Astrocyte (in vitro differentiated cells and primary cell): Measurements from ENCODE around the gene RGS10. TPM values are rescaled to one million over a fixed set of nuclear protein-coding genes. Genes with fewer than 3 reads are reported as not detected.
A peak's percentile ranks its signal among the peaks of the same experiment; 100 is the strongest.

Experiments used
- DNase-seq: peaks from one replicate; pipeline ENCODE4 v3.0.0-alpha.2; 2010; ENCODE audit warnings: low read depth
- FAIRE-seq: peaks from 2 replicates; lab custom pipeline; 2011; peaks lifted over from hg19 to GRCh38; lab: Jason Lieb, UNC
- H2AFZ ChIP-seq: 2 replicates; pipeline ENCODE4 v1.6.0; 2012; ENCODE audit warnings: low read depth, low read length, inconsistent platforms
- H3K27ac ChIP-seq: 2 replicates; pipeline ENCODE4 v1.5.1; 2011; ENCODE audit warnings: low read depth, low read length, inconsistent platforms
- H3K27me3 ChIP-seq: 2 replicates; pipeline ENCODE4 v1.6.0; 2011; ENCODE audit warnings: low read length, inconsistent platforms; ENCODE audit not compliant: insufficient read depth
- H3K36me3 ChIP-seq: 2 replicates; pipeline ENCODE4 v1.5.1; 2011; ENCODE audit warnings: low read length, inconsistent platforms; ENCODE audit not compliant: insufficient read depth
- H3K4me1 ChIP-seq: 2 replicates; pipeline ENCODE4 v1.5.1; 2011; ENCODE audit warnings: low read length, inconsistent platforms; ENCODE audit not compliant: insufficient read depth
- H3K4me2 ChIP-seq: 2 replicates; pipeline ENCODE4 v1.6.0; 2012; ENCODE audit warnings: low read length, inconsistent platforms
- H3K4me3 ChIP-seq: 2 replicates; pipeline ENCODE4 v1.5.1; 2011; ENCODE audit warnings: low read depth, mild to moderate bottlenecking, low read length, inconsistent platforms; ENCODE audit not compliant: insufficient read depth
- H3K79me2 ChIP-seq: 2 replicates; pipeline ENCODE4 v1.6.0; 2012; ENCODE audit warnings: mild to moderate bottlenecking, low read length, inconsistent platforms; ENCODE audit not compliant: insufficient read depth
- H3K9ac ChIP-seq: 2 replicates; pipeline ENCODE4 v1.6.0; 2012; ENCODE audit warnings: mild to moderate bottlenecking, low read length, inconsistent platforms
- H3K9me3 ChIP-seq: 2 replicates; pipeline ENCODE4 v1.5.1; 2012; ENCODE audit warnings: low read depth, mild to moderate bottlenecking, low read length, inconsistent platforms; ENCODE audit not compliant: insufficient read depth
- H4K20me1 ChIP-seq: 2 replicates; pipeline ENCODE4 v1.6.0; 2012; ENCODE audit warnings: low read length, inconsistent platforms; ENCODE audit not compliant: insufficient read depth
- H3K27ac Mint-ChIP-seq: one replicate; pipeline ENCODE4 v1.8.0; 2021; ENCODE audit warnings: mild to moderate bottlenecking, mixed read lengths; ENCODE audit not compliant: unreplicated experiment
- H3K27me3 Mint-ChIP-seq: one replicate; pipeline ENCODE4 v1.8.0; 2021; ENCODE audit warnings: low read depth, mixed read lengths; ENCODE audit not compliant: unreplicated experiment
- H3K36me3 Mint-ChIP-seq: one replicate; pipeline ENCODE4 v1.8.0; 2021; ENCODE audit warnings: low read depth, mixed read lengths; ENCODE audit not compliant: unreplicated experiment
- H3K4me1 Mint-ChIP-seq: one replicate; pipeline ENCODE4 v1.8.0; 2021; ENCODE audit warnings: low read depth, mixed read lengths; ENCODE audit not compliant: unreplicated experiment
- H3K4me3 Mint-ChIP-seq: one replicate; pipeline ENCODE4 v1.8.0; 2021; ENCODE audit warnings: mild to moderate bottlenecking, moderate library complexity, mixed read lengths; ENCODE audit not compliant: unreplicated experiment
- H3K9me3 Mint-ChIP-seq: one replicate; pipeline ENCODE4 v1.8.0; 2021; ENCODE audit warnings: mild to moderate bottlenecking, mixed read lengths; ENCODE audit not compliant: unreplicated experiment
- EZH2 ChIP-seq: IDR thresholded peaks from 2 replicates; pipeline ENCODE4 v1.6.1; 2012; ENCODE audit warnings: mild to moderate bottlenecking, low read length, inconsistent platforms; ENCODE audit not compliant: insufficient read depth
- total RNA-seq: library from RNA; stranded (reverse); gene quantifications from 2 replicates; pipeline ENCODE4 v1.2.1, GENCODE V29; 2021
- TF ChIP-seq, protein P1 (sequence below): IDR thresholded peaks from 2 replicates; pipeline ENCODE4 v1.5.1; 2011; ENCODE audit warnings: low read depth, mild to moderate bottlenecking, inconsistent platforms, low read length, moderate library complexity; ENCODE audit not compliant: insufficient read depth

Gene RGS10
- total RNA-seq, 1 donor from 2014 or later: 40.1 TPM

DNA sequence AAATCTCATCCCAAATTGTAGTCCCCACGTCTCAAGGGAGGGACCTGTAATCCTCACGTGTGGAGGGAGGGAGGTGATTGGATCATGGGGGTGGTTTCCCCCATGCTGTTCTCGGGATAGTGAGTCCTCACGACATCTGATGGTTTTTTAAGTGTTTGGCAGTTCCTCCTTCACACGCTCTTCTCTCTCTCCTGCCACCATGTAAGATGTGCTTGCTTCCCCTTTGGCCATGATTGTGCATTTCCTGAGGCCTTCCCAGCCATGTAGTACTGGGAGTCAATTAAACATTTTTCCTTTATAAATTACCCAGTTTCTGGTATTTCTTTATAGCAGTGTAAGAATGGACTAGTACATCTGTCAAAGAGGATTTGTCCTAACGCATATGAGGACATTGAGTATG, 59.5 kb downstream of the RGS10 start:
- Histone ChIP-seq H3K27me3 (peaks cover 16% of the 10 kb centered on the region), H3K27ac (no peak overlapping the region), H3K4me1 (no peaks in the 10 kb centered on the region), H4K20me1 (no peaks in the 10 kb centered on the region), H3K79me2 (no peaks in the 10 kb centered on the region), H3K36me3 (no peaks in the 10 kb centered on the region), H3K4me3 (no peak overlapping the region), H3K9me3 (no peaks in the 10 kb centered on the region), H3K4me2 (no peak overlapping the region), H3K9ac (no peak overlapping the region), H2AFZ (no peak overlapping the region)
- DNase-seq: no peak
- H3K4me3 Mint-ChIP-seq: peak overlapping the region; percentile 54
- peaks cover 37% of the 10 kb centered on the region for H3K27me3 Mint-ChIP-seq
- H3K4me1 Mint-ChIP-seq: peaks cover 2% of the 10 kb centered on the region
- H3K9me3 Mint-ChIP-seq: peaks cover 4% of the 10 kb centered on the region
- TF ChIP-seq EZH2: no peak
- TF ChIP-seq, protein P1, sequence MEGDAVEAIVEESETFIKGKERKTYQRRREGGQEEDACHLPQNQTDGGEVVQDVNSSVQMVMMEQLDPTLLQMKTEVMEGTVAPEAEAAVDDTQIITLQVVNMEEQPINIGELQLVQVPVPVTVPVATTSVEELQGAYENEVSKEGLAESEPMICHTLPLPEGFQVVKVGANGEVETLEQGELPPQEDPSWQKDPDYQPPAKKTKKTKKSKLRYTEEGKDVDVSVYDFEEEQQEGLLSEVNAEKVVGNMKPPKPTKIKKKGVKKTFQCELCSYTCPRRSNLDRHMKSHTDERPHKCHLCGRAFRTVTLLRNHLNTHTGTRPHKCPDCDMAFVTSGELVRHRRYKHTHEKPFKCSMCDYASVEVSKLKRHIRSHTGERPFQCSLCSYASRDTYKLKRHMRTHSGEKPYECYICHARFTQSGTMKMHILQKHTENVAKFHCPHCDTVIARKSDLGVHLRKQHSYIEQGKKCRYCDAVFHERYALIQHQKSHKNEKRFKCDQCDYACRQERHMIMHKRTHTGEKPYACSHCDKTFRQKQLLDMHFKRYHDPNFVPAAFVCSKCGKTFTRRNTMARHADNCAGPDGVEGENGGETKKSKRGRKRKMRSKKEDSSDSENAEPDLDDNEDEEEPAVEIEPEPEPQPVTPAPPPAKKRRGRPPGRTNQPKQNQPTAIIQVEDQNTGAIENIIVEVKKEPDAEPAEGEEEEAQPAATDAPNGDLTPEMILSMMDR: no peak
- no peak overlapping the region for H3K27ac Mint-ChIP-seq
- FAIRE-seq: no peak
- no peaks in the 10 kb centered on the region for H3K36me3 Mint-ChIP-seq

DNA sequence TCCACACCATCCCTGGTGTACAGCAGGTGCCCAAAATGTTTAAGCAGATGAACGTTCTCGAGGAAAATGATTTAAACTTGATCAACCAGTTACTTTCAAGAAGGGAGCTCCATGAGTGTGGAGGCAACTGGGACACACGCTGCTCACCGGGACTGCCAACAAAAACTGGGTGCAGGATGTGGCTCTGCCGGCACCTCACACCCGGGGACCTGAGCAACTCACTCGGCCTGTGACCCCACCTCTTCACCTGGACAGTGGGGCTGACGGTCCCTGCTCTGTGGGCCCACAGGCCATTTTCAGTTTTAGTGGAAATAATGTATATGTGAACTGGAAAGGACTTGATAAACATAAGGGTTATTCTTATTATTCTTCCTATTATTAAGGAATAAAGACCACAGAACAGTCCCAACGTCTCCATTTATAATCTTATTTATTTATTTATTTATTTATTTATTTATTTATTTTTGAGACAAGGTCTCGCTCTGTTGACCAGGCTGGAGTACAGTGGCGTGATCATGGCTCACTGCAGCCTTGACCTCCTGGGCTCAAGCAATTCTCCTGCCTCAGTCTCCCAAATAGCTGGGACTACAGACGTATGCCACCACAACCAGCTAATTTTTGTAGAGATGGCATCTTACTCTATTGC, 60.6 kb downstream of the RGS10 start:
- H3K9me3 Mint-ChIP-seq: peaks cover 4% of the 10 kb centered on the region
- Histone ChIP-seq H3K4me2 (no peak overlapping the region), H3K27me3 (peaks cover 27% of the 10 kb centered on the region), H3K9ac (no peak overlapping the region), H3K27ac (no peak overlapping the region), H3K4me1 (no peaks in the 10 kb centered on the region), H3K79me2 (no peaks in the 10 kb centered on the region), H3K36me3 (no peaks in the 10 kb centered on the region), H3K4me3 (no peak overlapping the region), H2AFZ (no peak overlapping the region), H3K9me3 (no peaks in the 10 kb centered on the region), H4K20me1 (no peaks in the 10 kb centered on the region)
- H3K27me3 Mint-ChIP-seq: peaks cover 41% of the 10 kb centered on the region
- FAIRE-seq: no peak
- H3K36me3 Mint-ChIP-seq: no peaks in the 10 kb centered on the region
- DNase-seq: no peak
- H3K4me3 Mint-ChIP-seq: no peak overlapping the region
- no peak for TF ChIP-seq EZH2
- TF ChIP-seq, protein P1: no peak
- no peak overlapping the region for H3K27ac Mint-ChIP-seq
- H3K4me1 Mint-ChIP-seq: peaks cover 2% of the 10 kb centered on the region

DNA sequence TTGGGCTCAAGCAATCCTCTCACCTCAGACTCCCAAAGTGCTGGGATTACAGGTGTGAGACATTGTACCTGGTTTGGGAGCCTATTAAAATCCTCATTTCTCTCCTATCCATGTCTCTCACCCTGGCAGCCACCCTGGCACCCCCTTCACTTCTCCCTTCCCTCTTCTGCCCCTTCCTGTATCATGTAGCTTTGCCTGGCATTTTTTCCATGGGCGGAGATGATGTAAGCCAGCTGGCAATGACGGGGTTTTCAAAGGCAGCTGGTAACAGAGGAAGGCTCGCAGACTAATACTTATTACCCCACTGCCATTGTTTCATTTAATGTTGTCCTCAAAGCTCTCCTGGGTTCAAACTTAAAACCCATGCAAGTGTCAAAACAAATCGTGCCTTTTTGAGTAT, 61.9 kb downstream of the RGS10 start:
- H3K36me3 Mint-ChIP-seq: peaks cover 2% of the 10 kb centered on the region
- Histone ChIP-seq H3K4me2 (no peak overlapping the region), H3K4me3 (no peak overlapping the region), H3K27me3 (peaks cover 36% of the 10 kb centered on the region), H3K9me3 (no peaks in the 10 kb centered on the region), H3K9ac (no peak overlapping the region), H3K79me2 (no peaks in the 10 kb centered on the region), H2AFZ (no peak overlapping the region), H4K20me1 (no peaks in the 10 kb centered on the region), H3K27ac (no peak overlapping the region), H3K36me3 (no peaks in the 10 kb centered on the region), H3K4me1 (no peaks in the 10 kb centered on the region)
- FAIRE-seq: no peak
- peaks cover 2% of the 10 kb centered on the region for H3K4me1 Mint-ChIP-seq
- H3K9me3 Mint-ChIP-seq: peaks cover 4% of the 10 kb centered on the region
- H3K27ac Mint-ChIP-seq: no peak overlapping the region
- TF ChIP-seq EZH2: no peak
- TF ChIP-seq, protein P1: no peak
- no peak for DNase-seq
- no peak overlapping the region for H3K4me3 Mint-ChIP-seq
- peaks cover 52% of the 10 kb centered on the region for H3K27me3 Mint-ChIP-seq
